Vagina (tissue), 2 donors: ENCODE measurements around the gene GLIPR1L1.

Source experiments
- POLR2A ChIP-seq, 2 donors: fragments of 450-650 bp; IDR thresholded peaks; one replicate each; pipeline ENCODE4 v1.6.1; 2017; ENCODE audit warnings: antibody characterized with exemption in 2 of 2, mild to moderate bottlenecking in 2 of 2, moderate library complexity in 2 of 2
- POLR2AphosphoS5 ChIP-seq, 2 donors: sonication (generic); formaldehyde crosslinking; IDR thresholded peaks; one replicate each; pipeline ENCODE4 v1.9.0; 2017; ENCODE audit warnings: antibody characterized with exemption in 2 of 2, mild to moderate bottlenecking in 2 of 2, low read depth in 1 of 2; ENCODE audit not compliant: insufficient read depth in 1 of 2
- TF ChIP-seq, protein P1 (sequence below), 3 experiments: fragments of 450-650 bp in 2 of 3; fragments of 200-600 bp in 1 of 3; sonication (generic) in 1 of 3; IDR thresholded peaks; one replicate each; pipeline ENCODE4 v1.5.1; 2017 to 2019; ENCODE audit warnings: antibody characterized with exemption in 3 of 3, mild to moderate bottlenecking in 2 of 3, moderate library complexity in 2 of 3

DNA sequence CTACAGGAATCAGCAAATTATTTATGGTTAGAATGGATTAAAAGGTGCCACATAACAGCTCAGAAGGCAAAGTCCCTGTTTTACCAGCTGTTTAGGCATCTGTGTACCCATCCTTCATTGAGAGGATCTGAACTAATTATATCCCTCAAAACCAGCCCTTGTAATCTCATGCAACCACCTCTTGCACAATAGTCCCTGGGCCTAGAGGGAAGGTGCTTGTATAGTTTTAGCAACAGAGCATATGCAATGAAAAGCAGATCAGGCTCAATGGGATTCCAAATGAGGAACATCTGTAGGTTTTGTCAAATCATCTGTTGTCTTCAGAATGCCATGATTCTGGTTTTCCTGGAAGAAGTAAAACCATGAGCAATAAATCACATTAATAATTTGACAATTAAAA, 30.4 kb downstream of the GLIPR1L1 start:
- TF ChIP-seq POLR2A (IDR thresholded peaks at IDR 0.05) (no peak), POLR2AphosphoS5 (IDR thresholded peaks at IDR 0.05; ENCODE audit: insufficient read depth in 1 of 2, low read depth in 1 of 2) (no peak)
- TF ChIP-seq, protein P1, sequence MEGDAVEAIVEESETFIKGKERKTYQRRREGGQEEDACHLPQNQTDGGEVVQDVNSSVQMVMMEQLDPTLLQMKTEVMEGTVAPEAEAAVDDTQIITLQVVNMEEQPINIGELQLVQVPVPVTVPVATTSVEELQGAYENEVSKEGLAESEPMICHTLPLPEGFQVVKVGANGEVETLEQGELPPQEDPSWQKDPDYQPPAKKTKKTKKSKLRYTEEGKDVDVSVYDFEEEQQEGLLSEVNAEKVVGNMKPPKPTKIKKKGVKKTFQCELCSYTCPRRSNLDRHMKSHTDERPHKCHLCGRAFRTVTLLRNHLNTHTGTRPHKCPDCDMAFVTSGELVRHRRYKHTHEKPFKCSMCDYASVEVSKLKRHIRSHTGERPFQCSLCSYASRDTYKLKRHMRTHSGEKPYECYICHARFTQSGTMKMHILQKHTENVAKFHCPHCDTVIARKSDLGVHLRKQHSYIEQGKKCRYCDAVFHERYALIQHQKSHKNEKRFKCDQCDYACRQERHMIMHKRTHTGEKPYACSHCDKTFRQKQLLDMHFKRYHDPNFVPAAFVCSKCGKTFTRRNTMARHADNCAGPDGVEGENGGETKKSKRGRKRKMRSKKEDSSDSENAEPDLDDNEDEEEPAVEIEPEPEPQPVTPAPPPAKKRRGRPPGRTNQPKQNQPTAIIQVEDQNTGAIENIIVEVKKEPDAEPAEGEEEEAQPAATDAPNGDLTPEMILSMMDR (IDR thresholded peaks at IDR 0.05), result no peak
